GM12801 (cell line): Measurements from ENCODE around the gene IGFN1.

Source experiments
- TF ChIP-seq, protein P1 (sequence below): IDR thresholded peaks from one replicate; pipeline ENCODE4 v1.5.1; 2011; ENCODE audit warnings: control low read depth; ENCODE audit not compliant: insufficient read length; ENCODE audit errors: extremely low read depth

Gene IGFN1

DNA sequence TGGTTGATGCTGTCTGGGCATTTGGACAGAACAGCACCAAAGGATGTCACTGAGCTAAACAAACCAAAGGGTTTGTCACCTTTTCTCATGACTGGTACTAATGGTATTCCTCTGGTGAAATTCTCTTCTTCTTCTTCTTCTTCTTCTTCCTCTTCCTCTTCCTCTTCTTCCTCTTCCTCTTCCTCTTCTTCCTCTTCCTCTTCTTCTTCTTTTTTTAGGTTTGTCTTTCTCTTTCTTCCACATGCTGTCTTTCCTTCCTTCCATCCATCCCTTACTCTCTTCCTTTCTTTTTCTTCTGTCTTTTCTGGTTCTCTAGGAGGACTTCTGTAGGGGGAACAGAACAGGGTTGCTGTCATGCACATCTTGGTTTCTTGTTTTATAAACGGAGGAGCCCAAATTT, 9.3 kb upstream of the IGFN1 start:
- TF ChIP-seq, protein P1, sequence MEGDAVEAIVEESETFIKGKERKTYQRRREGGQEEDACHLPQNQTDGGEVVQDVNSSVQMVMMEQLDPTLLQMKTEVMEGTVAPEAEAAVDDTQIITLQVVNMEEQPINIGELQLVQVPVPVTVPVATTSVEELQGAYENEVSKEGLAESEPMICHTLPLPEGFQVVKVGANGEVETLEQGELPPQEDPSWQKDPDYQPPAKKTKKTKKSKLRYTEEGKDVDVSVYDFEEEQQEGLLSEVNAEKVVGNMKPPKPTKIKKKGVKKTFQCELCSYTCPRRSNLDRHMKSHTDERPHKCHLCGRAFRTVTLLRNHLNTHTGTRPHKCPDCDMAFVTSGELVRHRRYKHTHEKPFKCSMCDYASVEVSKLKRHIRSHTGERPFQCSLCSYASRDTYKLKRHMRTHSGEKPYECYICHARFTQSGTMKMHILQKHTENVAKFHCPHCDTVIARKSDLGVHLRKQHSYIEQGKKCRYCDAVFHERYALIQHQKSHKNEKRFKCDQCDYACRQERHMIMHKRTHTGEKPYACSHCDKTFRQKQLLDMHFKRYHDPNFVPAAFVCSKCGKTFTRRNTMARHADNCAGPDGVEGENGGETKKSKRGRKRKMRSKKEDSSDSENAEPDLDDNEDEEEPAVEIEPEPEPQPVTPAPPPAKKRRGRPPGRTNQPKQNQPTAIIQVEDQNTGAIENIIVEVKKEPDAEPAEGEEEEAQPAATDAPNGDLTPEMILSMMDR = no peak

DNA sequence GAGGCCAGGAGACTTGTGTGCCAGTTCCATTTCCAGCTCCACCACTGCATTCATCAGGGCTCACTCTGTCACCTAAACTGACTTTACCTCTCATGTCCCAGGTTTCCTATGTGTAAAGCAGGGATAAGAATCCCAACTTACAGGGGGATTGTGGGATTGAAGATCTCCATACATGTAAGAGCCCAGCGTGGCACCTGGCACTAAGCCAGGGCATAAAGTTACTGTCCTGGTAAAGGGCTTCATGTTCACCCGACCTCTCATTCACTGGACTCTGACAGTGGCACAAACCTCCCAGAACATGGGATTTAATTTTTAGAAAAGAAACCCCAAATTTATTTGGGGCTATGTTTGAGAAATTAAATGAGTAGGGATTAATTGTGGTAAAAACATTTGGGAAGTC, 8.9 kb upstream of the IGFN1 start:
- TF ChIP-seq, protein P1 = no peak

DNA sequence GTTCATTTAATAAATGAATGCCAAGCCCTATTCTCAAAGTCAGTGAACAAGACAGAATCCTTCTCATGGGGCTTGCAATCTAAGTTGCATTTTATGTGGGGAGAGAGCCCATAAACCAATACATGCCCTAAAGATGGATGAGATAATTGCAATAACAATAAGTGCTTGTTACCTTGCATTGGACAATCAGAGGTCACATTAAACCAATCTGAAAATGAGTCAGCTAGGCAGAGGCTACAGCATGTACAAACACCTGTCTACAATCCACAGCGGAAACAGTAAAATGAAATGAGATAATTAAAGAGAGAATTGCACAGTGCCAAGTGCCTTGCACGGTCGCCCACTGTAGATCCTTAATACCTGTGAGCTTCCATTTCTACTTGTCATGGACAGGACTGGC, 7.4 kb upstream of the IGFN1 start:
- TF ChIP-seq, protein P1 = no peak

DNA sequence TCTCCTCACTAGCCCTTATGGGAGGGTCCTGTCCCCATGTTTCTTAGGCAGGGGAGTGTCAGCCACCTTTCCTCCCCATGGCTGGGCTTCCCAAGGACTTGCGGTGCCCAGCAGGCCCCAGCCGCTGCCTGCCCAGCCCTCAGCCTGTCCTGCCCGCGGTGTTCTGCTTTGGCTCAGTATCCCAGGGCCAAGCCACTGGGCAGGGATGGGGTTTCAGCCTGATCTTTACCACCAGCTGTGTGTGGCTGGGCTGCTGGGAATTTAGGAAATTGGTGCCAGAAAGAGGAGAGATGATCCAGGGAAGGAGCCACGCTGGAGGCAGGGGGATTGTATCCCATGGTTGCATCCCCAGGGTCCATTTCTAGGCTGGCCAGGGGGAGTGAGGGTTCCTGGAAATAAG, 6.9 kb upstream of the IGFN1 start:
- TF ChIP-seq, protein P1 = no peak

DNA sequence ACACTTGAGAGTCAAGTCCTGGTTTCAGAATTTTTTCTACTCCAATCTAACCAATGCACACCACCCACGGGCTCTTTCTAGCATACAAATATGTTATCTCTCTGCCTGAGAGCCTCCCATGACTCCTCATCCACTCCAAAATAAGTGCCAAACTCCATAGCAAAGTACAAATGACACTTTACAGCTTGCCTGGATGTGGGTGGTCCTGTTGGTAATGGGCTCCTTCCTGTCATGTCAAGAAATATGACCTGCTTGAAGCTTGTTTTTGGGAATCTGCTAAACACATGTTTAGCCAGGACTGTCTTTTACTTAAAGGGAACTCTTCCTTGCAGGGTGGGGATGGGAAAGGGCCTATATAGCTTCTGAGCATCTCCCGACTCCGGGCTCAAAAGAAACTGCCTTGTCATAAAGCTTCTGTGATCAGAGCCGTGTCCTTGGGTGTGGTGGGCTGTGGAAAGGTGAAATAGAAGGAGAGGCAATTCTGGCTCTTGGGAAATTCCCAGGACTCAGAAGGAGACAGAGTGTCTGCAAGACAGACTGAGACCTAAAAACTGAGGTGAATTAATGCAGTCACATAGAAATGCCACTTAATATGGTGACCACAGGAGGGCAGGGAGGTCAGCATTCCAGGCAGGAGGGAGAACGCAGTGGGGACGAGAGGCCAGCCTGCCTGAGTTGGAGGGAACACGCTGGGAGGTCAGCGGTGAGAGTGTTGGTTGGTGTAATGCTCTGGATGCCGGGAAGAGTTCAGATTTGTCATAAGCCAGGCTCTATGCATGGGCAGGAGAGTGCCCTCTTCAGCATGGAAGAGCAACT, 6.1 kb upstream of the IGFN1 start:
- TF ChIP-seq, protein P1 = no peak

DNA sequence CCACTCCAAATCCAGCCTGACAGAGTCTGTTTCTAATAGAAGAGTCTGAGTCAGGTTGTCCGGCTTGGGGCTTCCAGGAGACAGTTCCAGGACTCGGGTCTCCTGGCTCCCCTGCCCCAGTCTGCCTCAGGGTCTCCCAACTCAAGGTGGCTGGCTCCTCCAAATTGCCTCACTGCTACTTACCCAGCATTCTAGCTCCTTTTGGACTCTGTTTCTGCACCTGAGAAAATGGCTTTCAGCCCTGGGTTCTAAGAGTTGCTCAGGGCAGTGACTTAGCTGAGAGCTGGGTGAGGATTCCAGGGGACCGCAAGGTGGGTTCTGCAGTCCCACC, 5.5 kb upstream of the IGFN1 start:
- TF ChIP-seq, protein P1 = no peak

DNA sequence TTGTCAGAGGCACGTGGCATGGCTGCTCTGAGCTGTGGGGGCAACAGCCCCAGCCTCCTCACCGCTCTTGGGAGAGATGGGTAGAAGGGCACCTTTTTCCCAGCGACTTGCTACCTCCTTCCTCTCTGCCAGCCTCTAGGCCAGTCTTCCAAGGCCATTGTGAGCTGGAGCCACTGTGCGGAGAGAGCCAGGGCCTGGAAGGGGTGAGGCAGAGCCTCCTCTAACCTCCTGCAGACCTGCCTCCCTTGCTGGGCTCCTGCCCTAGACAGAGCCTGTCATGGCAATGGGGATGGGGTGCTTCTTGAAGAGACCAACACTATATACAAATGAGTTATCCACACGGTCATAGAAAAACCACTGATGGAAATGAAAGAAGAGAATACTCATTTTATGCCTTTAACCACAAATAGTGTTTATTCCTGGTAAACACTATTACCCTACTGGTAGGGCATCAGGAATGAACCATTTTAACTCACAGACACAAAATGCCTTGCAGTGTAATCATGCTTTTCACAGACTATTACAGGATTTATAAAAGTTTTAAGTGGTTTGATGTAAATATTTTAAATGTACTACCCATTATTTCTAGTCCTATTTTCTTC, 5.0 kb upstream of the IGFN1 start:
- TF ChIP-seq, protein P1 = no peak
